ENCODE results near the gene DSTN.

GRCh38 chr20:17636523-17637412 is 66.9 kb downstream of the DSTN start:
- TF ChIP-seq POLR2A (IDR thresholded peaks at IDR 0.05; ENCODE audit: low read length) (no peak), GATA1 (IDR thresholded peaks at IDR 0.05; ENCODE audit: low read depth, low read length) (no peak)

Data from erythroblast (primary cell).